Uterus (tissue), 2 donors: Measurements from ENCODE around the gene EFCC1.

Experiments used
- CTCF ChIP-seq, 4 experiments: fragments of 200-600 bp in 2 of 4; fragments of 450-650 bp in 2 of 4; sonication (generic) in 2 of 4; IDR thresholded peaks; one replicate each; pipeline ENCODE4 v1.5.1; 2016 to 2019; ENCODE audit warnings: antibody characterized with exemption in 4 of 4, mild to moderate bottlenecking in 2 of 4, moderate library complexity in 1 of 4
- POLR2A ChIP-seq, 2 donors: fragments of 450-650 bp; IDR thresholded peaks; one replicate each; pipeline ENCODE4 v1.6.1; 2016; ENCODE audit warnings: antibody characterized with exemption in 2 of 2, mild to moderate bottlenecking in 1 of 2, moderate library complexity in 1 of 2

DNA sequence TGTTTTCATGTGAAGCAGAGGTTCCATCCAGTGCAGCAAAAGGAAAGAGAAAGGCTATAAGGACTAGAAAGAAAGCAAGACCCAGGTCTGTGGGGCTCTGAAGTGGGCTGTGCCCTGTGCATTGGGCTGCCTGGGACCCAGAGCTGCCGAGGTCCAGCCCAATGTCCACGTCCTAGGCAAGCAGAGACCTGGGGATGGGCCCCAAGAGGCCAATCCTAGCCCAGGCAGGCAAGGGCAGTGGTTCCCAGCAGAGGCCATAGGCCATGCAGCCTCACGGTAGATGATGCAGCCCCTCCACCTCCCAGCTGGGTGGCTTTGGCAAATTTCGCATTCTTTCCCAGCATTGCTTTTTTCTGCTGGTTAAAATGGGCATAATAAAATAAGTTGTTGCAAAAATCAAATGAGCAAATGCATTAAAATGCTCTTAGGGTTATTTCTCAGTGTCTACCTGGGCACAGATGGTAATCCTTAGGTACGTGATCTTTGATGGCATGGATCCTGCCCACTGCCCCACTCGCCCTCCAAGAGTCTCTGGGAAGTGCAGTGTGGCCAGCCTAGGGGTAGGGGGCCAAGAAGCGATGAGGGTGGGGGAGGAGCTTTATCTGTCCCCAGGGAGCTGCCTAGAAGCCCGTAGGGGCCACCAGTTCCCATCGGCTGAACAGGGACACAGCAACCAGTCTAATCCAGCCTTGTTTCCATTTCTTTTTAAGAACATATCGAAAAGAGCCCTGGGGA is 37.2 kb downstream of the EFCC1 start:
- TF ChIP-seq CTCF (IDR thresholded peaks at IDR 0.05) (no peak), POLR2A (IDR thresholded peaks at IDR 0.05) (no peak)
